K562 (cell line): ENCODE results near the gene HPD. TPM values are rescaled to one million over a fixed set of nuclear protein-coding genes. Genes with fewer than 3 reads are reported as not detected.

Experiments
- ATAC-seq: fragments of 200-7000 bp; cut with Tn5 transposase; 3 replicates; pipeline ENCODE4 v1.9.1; 2020; ENCODE audit warnings: moderate library complexity
- BruUV-seq: library from RNA; stranded (reverse); fragments of 400-500 nt; replicated peaks from 2 replicates; lab custom pipeline; 2021; lab: Mats Ljungman, UMichigan
- CTCF ChIA-PET: fragments of 300-600 bp; formaldehyde crosslinking; extraction: SDS; loops from one replicate; lab custom pipeline; 2021; ENCODE audit warnings: low intra/inter-chr PET ratio; lab: Yijun Ruan, JAX
- POLR2A ChIA-PET: fragments of 300-600, 350-650 bp; sonication (Branson Sonifier 250); formaldehyde crosslinking; extraction: SDS; loops from one replicate; lab custom pipeline; 2021; ENCODE audit warnings: antibody characterized with exemption, inconsistent platforms; lab: Yijun Ruan, JAX
- DNase-seq, 4 experiments: peaks; one replicate each; pipeline versions ENCODE4 v3.0.0 to v3.0.0-alpha.2; 2011 to 2018; ENCODE audit warnings: low spot score in 3 of 4, mixed read lengths in 3 of 4; ENCODE audit errors: extremely low read depth in 1 of 4
- FAIRE-seq: peaks from 2 replicates; lab custom pipeline; 2011; peaks lifted over from hg19 to GRCh38; lab: Jason Lieb, UNC
- H2AFZ ChIP-seq: 2 replicates; pipeline ENCODE4 v1.6.0; 2011; ENCODE audit warnings: low read depth, low read length, control low read depth, inconsistent platforms
- H3K27ac ChIP-seq: fragments of 200-600 bp; 3 replicates; pipeline ENCODE4 v1.8.0; 2011; ENCODE audit warnings: low read depth, mild to moderate bottlenecking, control low read depth, inconsistent platforms, low read length, moderate library complexity, mixed read lengths; ENCODE audit errors: extremely low read depth
- H3K27me3 ChIP-seq, 2 experiments: fragments of 300-600 bp in 1 of 2; 2 replicates in 1 of 2; 3 replicates in 1 of 2; pipeline versions ENCODE4 v1.6.0 to v1.8.0; 2011; ENCODE audit warnings: inconsistent platforms in 2 of 2, low read length in 2 of 2, mild to moderate bottlenecking in 1 of 2, mixed read lengths in 1 of 2, moderate library complexity in 1 of 2; ENCODE audit not compliant: control insufficient read depth in 2 of 2, insufficient read depth in 2 of 2
- H3K36me3 ChIP-seq: fragments of 300-600 bp; 3 replicates; pipeline ENCODE4 v1.8.0; 2011; ENCODE audit warnings: mild to moderate bottlenecking, low read length, inconsistent platforms; ENCODE audit not compliant: control insufficient read depth, insufficient read depth
- H3K4me1 ChIP-seq, 2 experiments: fragments of 200-600 bp in 1 of 2; replicated peaks in 1 of 2; 2 replicates in 1 of 2; 3 replicates in 1 of 2; pipeline versions ENCODE4 v1.5.1 to v1.8.0; 2011; ENCODE audit warnings: inconsistent platforms in 2 of 2, low read length in 2 of 2, mild to moderate bottlenecking in 1 of 2, mixed read lengths in 1 of 2, moderate library complexity in 1 of 2; ENCODE audit not compliant: control insufficient read depth in 2 of 2, insufficient read depth in 2 of 2
- H3K4me2 ChIP-seq: 2 replicates; pipeline ENCODE4 v1.6.1; 2011; ENCODE audit warnings: low read length, control low read depth, inconsistent platforms, mixed read lengths; ENCODE audit not compliant: insufficient read depth
- H3K4me3 ChIP-seq: fragments of 200-600 bp; sonication (generic), shearing (Covaris generic); 2 replicates; pipeline ENCODE4 v1.5.1; 2016; ENCODE audit warnings: control low read depth, inconsistent platforms
- H3K79me2 ChIP-seq: fragments of 200-600 bp; 3 replicates; pipeline ENCODE4 v1.8.0; 2011; ENCODE audit warnings: low read length, inconsistent platforms; ENCODE audit not compliant: control insufficient read depth, insufficient read depth
- H3K9ac ChIP-seq, 2 experiments: 2 replicates each; pipeline versions ENCODE4 v1.6.0 to v1.6.1; 2011; ENCODE audit warnings: low read depth in 2 of 2, low read length in 2 of 2, control low read depth in 1 of 2, inconsistent platforms in 1 of 2, mild to moderate bottlenecking in 1 of 2, mixed read lengths in 1 of 2; ENCODE audit not compliant: insufficient read depth in 1 of 2
- H3K9me1 ChIP-seq: one replicate; pipeline ENCODE4 v1.6.0; 2011; ENCODE audit warnings: inconsistent platforms, mild to moderate bottlenecking, low read length, moderate library complexity; ENCODE audit not compliant: control insufficient read depth, insufficient read depth
- H3K9me3 ChIP-seq: replicated peaks from 2 replicates; pipeline ENCODE4 v1.5.1; 2011; ENCODE audit warnings: low read depth, low read length, inconsistent platforms; ENCODE audit not compliant: control insufficient read depth, insufficient read depth
- H4K20me1 ChIP-seq: replicated peaks from 2 replicates; pipeline ENCODE4 v1.6.1; 2011; ENCODE audit warnings: low read length, inconsistent platforms, mixed read lengths; ENCODE audit not compliant: control insufficient read depth, insufficient read depth
- GABPB1 ChIP-seq: sonication (generic); formaldehyde crosslinking; IDR thresholded peaks from 2 replicates; pipeline ENCODE4 v1.8.0; 2022; ENCODE audit warnings: mild to moderate bottlenecking, missing genetic modification reagents
- MAX ChIP-seq: sonication (generic); formaldehyde crosslinking; IDR thresholded peaks from 2 replicates; pipeline ENCODE4 v1.9.0; 2022; ENCODE audit warnings: mild to moderate bottlenecking, missing genetic modification reagents
- MAZ ChIP-seq, 2 experiments: fragments of 450-650 bp in 1 of 2; sonication (generic) in 1 of 2; formaldehyde crosslinking; IDR thresholded peaks in 1 of 2; conservative IDR thresholded peaks in 1 of 2; 2 replicates each; pipeline versions ENCODE4 v1.4.0 to v1.5.0; 2020; ENCODE audit warnings: mild to moderate bottlenecking in 1 of 2, missing genetic modification reagents in 1 of 2
- MYBL2 ChIP-seq, 2 experiments: fragments of 450-650 bp in 1 of 2; sonication (generic) in 1 of 2; formaldehyde crosslinking in 1 of 2; IDR thresholded peaks; 2 replicates each; pipeline versions ENCODE4 v1.6.1 to v1.8.1; 2017 to 2022; ENCODE audit warnings: borderline replicate concordance in 1 of 2, inconsistent platforms in 1 of 2, low read depth in 1 of 2, mild to moderate bottlenecking in 1 of 2, missing genetic modification reagents in 1 of 2, moderate library complexity in 1 of 2
- NFYB ChIP-seq: IDR thresholded peaks from 2 replicates; pipeline ENCODE4 v1.6.1; 2011; ENCODE audit warnings: mild to moderate bottlenecking, moderate library complexity; ENCODE audit not compliant: insufficient read length; ENCODE audit errors: extremely low read depth
- NONO ChIP-seq, 2 experiments: fragments of 200-400 bp in 1 of 2; fragments of 450-650 bp in 1 of 2; formaldehyde crosslinking in 1 of 2; IDR thresholded peaks; 2 replicates each; pipeline ENCODE4 v1.6.1; 2017; ENCODE audit warnings: low read depth in 2 of 2, mild to moderate bottlenecking in 2 of 2, moderate library complexity in 2 of 2, low read length in 1 of 2
- POLR2AphosphoS2 ChIP-seq: IDR thresholded peaks from 2 replicates; pipeline ENCODE4 v1.6.1; 2012; ENCODE audit warnings: low read length, improper control_type of control experiment
- RAD21 ChIP-seq, 2 experiments: fragments of 250-450 bp in 1 of 2; fragments of 450-650 bp in 1 of 2; sonication (Bioruptor Pico) in 1 of 2; formaldehyde crosslinking in 1 of 2; IDR thresholded peaks in 1 of 2; conservative IDR thresholded peaks in 1 of 2; 2 replicates each; pipeline versions ENCODE4 v1.4.0 to v1.8.0; 2020 to 2022; ENCODE audit warnings: mild to moderate bottlenecking in 2 of 2, moderate library complexity in 1 of 2
- SOX6 ChIP-seq: fragments of 450-650 bp; IDR thresholded peaks from 2 replicates; pipeline ENCODE4 v1.6.1; 2014; ENCODE audit warnings: mild to moderate bottlenecking
- SRSF3 ChIP-seq: fragments of 200-400 bp; formaldehyde crosslinking; IDR thresholded peaks from 2 replicates; pipeline ENCODE4 v1.6.1; 2016; ENCODE audit warnings: mild to moderate bottlenecking, low read length, moderate library complexity; ENCODE audit not compliant: insufficient read depth
- TAF15 ChIP-seq: fragments of 200-400 bp; formaldehyde crosslinking; IDR thresholded peaks from 2 replicates; pipeline ENCODE4 v1.6.1; 2017; ENCODE audit warnings: mild to moderate bottlenecking, low read depth, low read length, moderate library complexity
- USF1 ChIP-seq: sonication (generic); formaldehyde crosslinking; IDR thresholded peaks from 2 replicates; pipeline ENCODE4 v1.9.0; 2022; ENCODE audit warnings: mild to moderate bottlenecking, missing genetic modification reagents
- ZNF143 ChIP-seq: sonication (generic); formaldehyde crosslinking; IDR thresholded peaks from 2 replicates; pipeline ENCODE4 v1.9.0; 2022; ENCODE audit warnings: mild to moderate bottlenecking, missing genetic modification reagents
- ZNF280B ChIP-seq: fragments of 250-450 bp; sonication (Bioruptor Pico); IDR thresholded peaks from 2 replicates; pipeline ENCODE4 v1.5.1; 2021; ENCODE audit warnings: mild to moderate bottlenecking
- WGBS: fragments of 100-300 bp; shearing (Covaris generic); methylation state at CpG from one replicate; pipeline ENCODE4 v1.1.6; 2016; ENCODE audit warnings: low coverage, mixed read lengths; ENCODE audit not compliant: insufficient coverage; ENCODE audit errors: missing lambda C conversion rate; 5-methylcytosine and 5-hydroxymethylcytosine counted together
- in situ Hi-C: fragments of 300-500 bp; cut with MboI; formaldehyde crosslinking; loops from 4 replicates; pipeline ENCODE4 v1.15.0; 2018; ENCODE audit warnings: inconsistent platforms, mixed read lengths
- intact Hi-C: fragments of 100-400 bp; cut with micrococcal nuclease; formaldehyde crosslinking; loops from 2 replicates; pipeline ENCODE4 v1.14.2; 2022
- polyA plus RNA-seq, 8 experiments: library from polyadenylated mRNA; depleted of rRNA in 4 of 8; stranded (reverse) in 5 of 8; unstranded in 3 of 8; fragments of >200 nt; fragmentation: Nextera tagmentation in 2 of 8; fragmentation: Illumina TruSeq in 1 of 8; extraction: Ambion mirVana in 2 of 8; extraction: Trizol in 1 of 8; gene quantifications; 2 replicates each; pipeline versions ENCODE4 v1.2.1 to v1.2.3, GENCODE V29; 2011 to 2014; ENCODE audit warnings: inconsistent platforms in 1 of 8, missing spikeins in 1 of 8
- total RNA-seq, 7 experiments: library from RNA; depleted of rRNA in 6 of 7; stranded (reverse); fragments of >200 nt in 6 of 7; fragmentation: Illumina TruSeq in 2 of 7; extraction: Trizol in 2 of 7; gene quantifications; 2 replicates each; pipeline versions ENCODE4 v1.2.1 to v1.2.3, GENCODE V29; 2011 to 2021; ENCODE audit warnings: low replicate concordance in 1 of 7
- TF ChIP-seq, protein P1 (sequence below): fragments of 200-800 bp; sonication (Bioruptor generic); IDR thresholded peaks from 2 replicates; pipeline ENCODE4 v1.6.1; 2017; ENCODE audit warnings: missing genetic modification characterization, missing compliant biosample characterization

Gene HPD
- total and polyA plus RNA-seq, 9 of the 15 experiments (the other 6 are each of a cell fraction or from before 2014, with no cell fraction given): 0.06 to 0.29 (median 0.07) TPM; not detected in 4

- peak overlapping the region; percentile 57 for H3K4me3 ChIP-seq
- no TSS peak for BruUV-seq
- H3K79me2 ChIP-seq: peaks cover 44% of the 10 kb centered on the region
- no peaks in the 10 kb centered on the region for H3K9me3 ChIP-seq
- in situ Hi-C loops: loop anchor here (5.0 kb wide), 2 partner anchors 102 to 242 kb away; no protein-coding TSS in a partner anchor
- peaks cover 28% of the 10 kb centered on the region for H3K36me3 ChIP-seq
- POLR2A ChIA-PET: interaction anchor here (0.5 to 9.4 kb wide), 20 partner anchors 9 to 335 kb away, joined by 3 to 194 read pairs (median 5); partner anchors contain the start of genes PSMD9, SETD1B and TMEM120B
- H3K27me3 ChIP-seq: no peaks in the 10 kb centered on the region
- peak; percentile 95 for FAIRE-seq
- no peaks in the 10 kb centered on the region for H4K20me1 ChIP-seq
- DNase-seq: peak; percentile 86 to 97 (median 90)
- peaks cover 35 to 81% of the 10 kb centered on the region in 2 experiments for H3K4me1 ChIP-seq
- H3K9me1 ChIP-seq: no peaks in the 10 kb centered on the region
- under 1% methylated on average over 51 of the region's 59 CpGs for WGBS
- peak overlapping the region; percentile 81 for H3K27ac ChIP-seq
- peak overlapping the region; percentile 75 to 94 for H3K9ac ChIP-seq
- H2AFZ ChIP-seq: peak overlapping the region; percentile 97
- peak; percentile 82 for ATAC-seq
- CTCF ChIA-PET: interaction anchor here (0.7 to 5.9 kb wide), 14 partner anchors 10 to 459 kb away, joined by 3 to 73 read pairs (median 6); partner anchors contain the start of genes BCL7A and PSMD9
- intact Hi-C loops: loop anchor here (1.0 to 5.0 kb wide), 5 partner anchors 18 to 242 kb away; partner anchors contain the start of gene PSMD9
- H3K4me2 ChIP-seq: peak overlapping the region; percentile 92
- TF ChIP-seq MAX (peak; percentile 94), NONO (IDR thresholded peaks at IDR 0.05; ENCODE audit: low read depth in 2 of 2, low read length in 1 of 2) (peak in 1 of 2 experiments; percentile 71; a peak in 1 of 4 replicates), SOX6 (peak; percentile 40; the same call in 1 of the 2 replicates), NFYB (peak; percentile 62), ZNF143 (0 out of 2 replicates have a peak, but pooled peaks have one; percentile 56), RAD21 (CRISPR knock-in tag; conservative IDR thresholded peaks at IDR 0.05 in 1 of 2, IDR thresholded peaks at IDR 0.05 in 1 of 2) (peak; percentile 98), TAF15 (no peak), MYBL2 (IDR thresholded peaks at IDR 0.05; ENCODE audit: low read depth) (no peak), MYBL2 (CRISPR knock-in tag; IDR thresholded peaks at IDR 0.05; ENCODE audit: borderline replicate concordance) (no peak), SRSF3 (no peak), ZNF280B (no peak), USF1 (peak; percentile 37; the same call in 1 of the 2 replicates), MAZ (CRISPR knock-in tag; conservative IDR thresholded peaks at IDR 0.05 in 1 of 2, IDR thresholded peaks at IDR 0.05 in 1 of 2) (peak; percentile 93 to 98), POLR2AphosphoS2 (peak; percentile 83; the same call in 1 of the 2 replicates), GABPB1 (CRISPR knock-in tag) (peak; percentile 92)
- TF ChIP-seq, protein P1, sequence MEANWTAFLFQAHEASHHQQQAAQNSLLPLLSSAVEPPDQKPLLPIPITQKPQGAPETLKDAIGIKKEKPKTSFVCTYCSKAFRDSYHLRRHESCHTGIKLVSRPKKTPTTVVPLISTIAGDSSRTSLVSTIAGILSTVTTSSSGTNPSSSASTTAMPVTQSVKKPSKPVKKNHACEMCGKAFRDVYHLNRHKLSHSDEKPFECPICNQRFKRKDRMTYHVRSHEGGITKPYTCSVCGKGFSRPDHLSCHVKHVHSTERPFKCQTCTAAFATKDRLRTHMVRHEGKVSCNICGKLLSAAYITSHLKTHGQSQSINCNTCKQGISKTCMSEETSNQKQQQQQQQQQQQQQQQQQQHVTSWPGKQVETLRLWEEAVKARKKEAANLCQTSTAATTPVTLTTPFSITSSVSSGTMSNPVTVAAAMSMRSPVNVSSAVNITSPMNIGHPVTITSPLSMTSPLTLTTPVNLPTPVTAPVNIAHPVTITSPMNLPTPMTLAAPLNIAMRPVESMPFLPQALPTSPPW (CRISPR knock-in tag): peak; percentile 80
Observed at GRCh38 chr12:121793838-121794533, 64.7 kb downstream of the HPD start.
